ENCODE data around the gene SUSD5. TPM values are rescaled to one million over a fixed set of nuclear protein-coding genes. Genes with fewer than 3 reads are reported as not detected.

The SUSD5 gene
- total RNA-seq, 4 donors from 2014 or later: 0.55 to 2.2 (median 1.1) TPM

DNA sequence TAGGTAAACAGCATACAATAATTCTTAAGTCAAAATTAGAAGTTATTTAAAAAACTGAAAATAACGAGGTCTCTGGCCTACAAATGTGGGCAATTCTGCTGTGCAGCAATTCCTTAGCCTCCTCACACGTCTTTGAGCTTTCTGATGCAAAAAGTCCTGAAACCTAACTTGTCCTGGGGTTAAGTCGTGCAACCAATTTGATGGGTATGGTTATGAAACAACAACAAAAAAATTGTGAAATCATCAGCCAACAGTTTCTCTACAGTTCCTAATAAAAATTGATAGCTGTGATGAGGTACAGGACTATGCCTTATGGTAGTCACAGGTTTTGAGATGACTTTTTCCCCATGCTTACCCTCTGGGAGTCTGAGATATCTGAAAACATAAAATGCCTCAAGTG lies 115.1 kb downstream of the SUSD5 start:
- DNase-seq: no peak
- Histone ChIP-seq H3K4me1 (no peaks in the 10 kb centered on the region), H3K4me3 (no peak overlapping the region), H3K9me3 (no peaks in the 10 kb centered on the region), H3K27me3 (no peaks in the 10 kb centered on the region), H3K27ac (no peak overlapping the region), H3K36me3 (no peaks in the 10 kb centered on the region)
- in situ Hi-C loops (cut with MboI; ENCODE audit: low sequenced_read_pairs in 4 of 4) (no loop called here), intact Hi-C loops (cut with DNase I; ENCODE audit: low total_unique reads) (no loop called here)
- ATAC-seq: no peak
- TF ChIP-seq POLR2A (IDR thresholded peaks at IDR 0.05): no peak
- no peak for TF ChIP-seq CTCF (IDR thresholded peaks at IDR 0.05 in 4 of 5, conservative IDR thresholded peaks at IDR 0.05 in 1 of 5)

DNA sequence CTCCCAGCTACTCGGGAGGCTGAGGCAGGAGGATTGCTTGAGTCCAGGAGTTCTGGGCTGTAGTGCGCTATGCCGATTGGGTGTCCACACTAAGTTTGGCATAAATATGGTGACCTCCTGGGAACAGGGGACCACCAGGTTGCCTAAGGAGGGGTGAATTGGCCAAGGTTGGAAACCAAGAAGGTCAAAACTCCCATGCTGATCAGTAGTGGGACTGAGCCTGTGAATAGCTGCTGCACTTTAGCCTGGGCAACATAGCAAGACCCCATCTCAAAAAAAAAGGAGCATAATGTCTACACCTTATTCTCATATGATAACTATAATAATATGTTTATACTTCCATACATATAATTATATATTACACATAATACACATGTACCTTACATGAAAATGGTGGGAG lies 115.6 kb downstream of the SUSD5 start:
- ATAC-seq: no peak

DNA sequence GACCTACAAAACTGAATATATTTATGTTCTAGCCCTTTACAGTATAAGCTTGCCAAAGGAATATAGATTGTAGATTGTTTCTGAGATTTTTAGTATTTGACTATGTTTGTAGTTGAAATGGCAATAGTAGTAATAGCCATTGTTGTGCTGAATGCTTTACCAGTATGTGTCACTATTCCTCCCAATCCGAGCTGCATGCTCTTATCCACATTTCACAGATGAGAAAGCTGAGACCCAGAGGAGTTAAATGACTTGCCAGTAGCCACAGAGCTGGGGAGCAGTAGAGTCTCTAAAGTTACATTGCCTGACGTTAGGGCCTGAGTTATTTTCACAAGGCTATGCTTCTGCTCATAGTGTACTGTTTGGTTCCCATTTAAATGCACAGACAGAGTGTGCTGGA lies 118.4 kb downstream of the SUSD5 start:
- Histone ChIP-seq H3K4me1 (peaks cover 4 to 13% of the 10 kb centered on the region in 2 donors), H3K9me3 (no peaks in the 10 kb centered on the region), H3K4me3 (no peak overlapping the region), H3K27ac (no peak overlapping the region), H3K27me3 (no peaks in the 10 kb centered on the region), H3K36me3 (no peaks in the 10 kb centered on the region)
- intact Hi-C loops (cut with DNase I; ENCODE audit: low total_unique reads) (no loop called here), in situ Hi-C loops (cut with MboI; ENCODE audit: low sequenced_read_pairs in 4 of 4) (no loop called here)
- ATAC-seq (no peak), DNase-seq (no peak)
- no peak for TF ChIP-seq CTCF (IDR thresholded peaks at IDR 0.05 in 4 of 5, conservative IDR thresholded peaks at IDR 0.05 in 1 of 5)
- no peak for TF ChIP-seq POLR2A (IDR thresholded peaks at IDR 0.05)

More for the DNA sequence above, 115.6 kb downstream of the SUSD5 start:
- TF ChIP-seq POLR2A (IDR thresholded peaks at IDR 0.05): no peak
- Histone ChIP-seq H3K27ac (no peak overlapping the region), H3K36me3 (no peaks in the 10 kb centered on the region), H3K4me3 (no peak overlapping the region), H3K4me1 (no peaks in the 10 kb centered on the region), H3K27me3 (no peaks in the 10 kb centered on the region), H3K9me3 (no peaks in the 10 kb centered on the region)
- in situ Hi-C loops (cut with MboI; ENCODE audit: low sequenced_read_pairs in 4 of 4) (no loop called here), intact Hi-C loops (cut with DNase I; ENCODE audit: low total_unique reads) (no loop called here)
- DNase-seq: no peak

Other genes with a start within 250 kb of the SUSD5 start
- gene GLB1, start 121.7 kb downstream of the SUSD5 start, total RNA-seq: 10 to 100 TPM; 11.4 to 38.0 (median 19.3) TPM
- 1 to 10 TPM; 2.1 to 2.8 (median 2.6) TPM for gene TMPPE, start 121.7 kb downstream of the SUSD5 start, total RNA-seq
- 100 to 1,000 TPM in 1 of 4 donors, 10 to 100 TPM in 3; 75.2 to 107 (median 83.1) TPM for gene CRTAP, start 104.8 kb downstream of the SUSD5 start, total RNA-seq
- 1 to 10 TPM in 1 of 4 donors, under 1 TPM in 2, not detected in 1; 0.24 to 1.9 (median 0.82) TPM for gene FBXL2, start 58.6 kb upstream of the SUSD5 start, total RNA-seq
- gene UBP1, start 221.6 kb upstream of the SUSD5 start, total RNA-seq: 10 to 100 TPM; 19.1 to 28.9 (median 24.2) TPM